Measurements from ENCODE around the gene U2AF2.
"Not testable (repeated sequence)": the region's sequence is repeated elsewhere in the genome, so short reads cannot be mapped to it uniquely, and the experiment has no call there.

DNA sequence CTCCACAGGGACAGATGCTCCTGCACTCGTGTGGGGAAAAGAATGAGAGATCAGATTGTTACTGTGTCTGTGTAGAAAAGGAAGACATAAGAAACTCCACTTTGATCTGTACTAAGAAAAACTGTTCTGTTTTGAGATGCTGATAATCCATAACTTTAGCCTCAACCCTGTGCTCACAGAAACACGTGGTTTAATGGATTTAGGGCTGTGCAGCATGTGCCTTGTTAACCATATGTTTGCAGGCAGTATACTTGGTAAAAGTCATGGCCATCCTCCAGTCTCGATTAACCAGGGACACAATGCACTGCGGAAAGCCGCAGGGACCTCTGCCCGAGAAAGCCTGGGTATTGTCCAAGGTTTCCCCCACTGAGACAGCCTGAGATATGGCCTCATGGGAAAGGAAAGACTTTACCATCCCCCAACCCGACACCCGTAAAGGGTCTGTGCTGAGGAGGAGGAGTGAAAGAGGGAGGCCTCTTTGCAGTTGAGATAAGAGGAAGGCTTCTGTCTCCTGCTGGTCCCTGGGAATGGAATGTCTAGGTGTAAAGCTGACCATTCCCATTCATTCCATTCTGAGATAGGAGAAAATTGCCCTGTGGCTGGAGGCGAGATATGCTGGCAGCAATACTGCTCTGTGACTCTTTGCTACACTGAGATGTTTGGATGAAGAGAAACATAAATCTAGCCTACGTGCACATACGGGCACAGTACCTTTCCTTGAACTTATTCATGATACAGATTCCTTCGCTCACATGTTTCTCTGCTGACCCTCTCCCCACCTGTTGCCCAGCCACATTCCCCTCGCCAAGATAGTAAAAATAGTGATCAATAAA is 63.3 kb downstream of the U2AF2 start:
- not testable (repeated sequence) for TF ChIP-seq MAX (IDR thresholded peaks at IDR 0.05); ESRRA (IDR thresholded peaks at IDR 0.05; ENCODE audit: borderline replicate concordance, low read length); POLR2A (IDR thresholded peaks at IDR 0.05; ENCODE audit: low read length); MYC (IDR thresholded peaks at IDR 0.05; ENCODE audit: borderline replicate concordance, low read length); ZSCAN20 (CRISPR knock-in tag; IDR thresholded peaks at IDR 0.05); FOSB (CRISPR knock-in tag; IDR thresholded peaks at IDR 0.05); USF2 (IDR thresholded peaks at IDR 0.05)
- TF ChIP-seq, protein P1, sequence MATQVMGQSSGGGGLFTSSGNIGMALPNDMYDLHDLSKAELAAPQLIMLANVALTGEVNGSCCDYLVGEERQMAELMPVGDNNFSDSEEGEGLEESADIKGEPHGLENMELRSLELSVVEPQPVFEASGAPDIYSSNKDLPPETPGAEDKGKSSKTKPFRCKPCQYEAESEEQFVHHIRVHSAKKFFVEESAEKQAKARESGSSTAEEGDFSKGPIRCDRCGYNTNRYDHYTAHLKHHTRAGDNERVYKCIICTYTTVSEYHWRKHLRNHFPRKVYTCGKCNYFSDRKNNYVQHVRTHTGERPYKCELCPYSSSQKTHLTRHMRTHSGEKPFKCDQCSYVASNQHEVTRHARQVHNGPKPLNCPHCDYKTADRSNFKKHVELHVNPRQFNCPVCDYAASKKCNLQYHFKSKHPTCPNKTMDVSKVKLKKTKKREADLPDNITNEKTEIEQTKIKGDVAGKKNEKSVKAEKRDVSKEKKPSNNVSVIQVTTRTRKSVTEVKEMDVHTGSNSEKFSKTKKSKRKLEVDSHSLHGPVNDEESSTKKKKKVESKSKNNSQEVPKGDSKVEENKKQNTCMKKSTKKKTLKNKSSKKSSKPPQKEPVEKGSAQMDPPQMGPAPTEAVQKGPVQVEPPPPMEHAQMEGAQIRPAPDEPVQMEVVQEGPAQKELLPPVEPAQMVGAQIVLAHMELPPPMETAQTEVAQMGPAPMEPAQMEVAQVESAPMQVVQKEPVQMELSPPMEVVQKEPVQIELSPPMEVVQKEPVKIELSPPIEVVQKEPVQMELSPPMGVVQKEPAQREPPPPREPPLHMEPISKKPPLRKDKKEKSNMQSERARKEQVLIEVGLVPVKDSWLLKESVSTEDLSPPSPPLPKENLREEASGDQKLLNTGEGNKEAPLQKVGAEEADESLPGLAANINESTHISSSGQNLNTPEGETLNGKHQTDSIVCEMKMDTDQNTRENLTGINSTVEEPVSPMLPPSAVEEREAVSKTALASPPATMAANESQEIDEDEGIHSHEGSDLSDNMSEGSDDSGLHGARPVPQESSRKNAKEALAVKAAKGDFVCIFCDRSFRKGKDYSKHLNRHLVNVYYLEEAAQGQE (IDR thresholded peaks at IDR 0.05): not testable (repeated sequence)
- TF ChIP-seq, protein P2, sequence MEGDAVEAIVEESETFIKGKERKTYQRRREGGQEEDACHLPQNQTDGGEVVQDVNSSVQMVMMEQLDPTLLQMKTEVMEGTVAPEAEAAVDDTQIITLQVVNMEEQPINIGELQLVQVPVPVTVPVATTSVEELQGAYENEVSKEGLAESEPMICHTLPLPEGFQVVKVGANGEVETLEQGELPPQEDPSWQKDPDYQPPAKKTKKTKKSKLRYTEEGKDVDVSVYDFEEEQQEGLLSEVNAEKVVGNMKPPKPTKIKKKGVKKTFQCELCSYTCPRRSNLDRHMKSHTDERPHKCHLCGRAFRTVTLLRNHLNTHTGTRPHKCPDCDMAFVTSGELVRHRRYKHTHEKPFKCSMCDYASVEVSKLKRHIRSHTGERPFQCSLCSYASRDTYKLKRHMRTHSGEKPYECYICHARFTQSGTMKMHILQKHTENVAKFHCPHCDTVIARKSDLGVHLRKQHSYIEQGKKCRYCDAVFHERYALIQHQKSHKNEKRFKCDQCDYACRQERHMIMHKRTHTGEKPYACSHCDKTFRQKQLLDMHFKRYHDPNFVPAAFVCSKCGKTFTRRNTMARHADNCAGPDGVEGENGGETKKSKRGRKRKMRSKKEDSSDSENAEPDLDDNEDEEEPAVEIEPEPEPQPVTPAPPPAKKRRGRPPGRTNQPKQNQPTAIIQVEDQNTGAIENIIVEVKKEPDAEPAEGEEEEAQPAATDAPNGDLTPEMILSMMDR (IDR thresholded peaks at IDR 0.05): not testable (repeated sequence)
- TF ChIP-seq, protein P3, sequence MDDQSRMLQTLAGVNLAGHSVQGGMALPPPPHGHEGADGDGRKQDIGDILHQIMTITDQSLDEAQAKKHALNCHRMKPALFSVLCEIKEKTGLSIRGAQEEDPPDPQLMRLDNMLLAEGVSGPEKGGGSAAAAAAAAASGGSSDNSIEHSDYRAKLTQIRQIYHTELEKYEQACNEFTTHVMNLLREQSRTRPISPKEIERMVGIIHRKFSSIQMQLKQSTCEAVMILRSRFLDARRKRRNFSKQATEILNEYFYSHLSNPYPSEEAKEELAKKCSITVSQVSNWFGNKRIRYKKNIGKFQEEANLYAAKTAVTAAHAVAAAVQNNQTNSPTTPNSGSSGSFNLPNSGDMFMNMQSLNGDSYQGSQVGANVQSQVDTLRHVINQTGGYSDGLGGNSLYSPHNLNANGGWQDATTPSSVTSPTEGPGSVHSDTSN (IDR thresholded peaks at IDR 0.05): not testable (repeated sequence)
